ENCODE data around the gene SCAMP2. TPM values are rescaled to one million over a fixed set of nuclear protein-coding genes. Genes with fewer than 3 reads are reported as not detected.

The SCAMP2 gene
- total RNA-seq, 1 experiment from 2014 or later: 94.4 TPM

DNA sequence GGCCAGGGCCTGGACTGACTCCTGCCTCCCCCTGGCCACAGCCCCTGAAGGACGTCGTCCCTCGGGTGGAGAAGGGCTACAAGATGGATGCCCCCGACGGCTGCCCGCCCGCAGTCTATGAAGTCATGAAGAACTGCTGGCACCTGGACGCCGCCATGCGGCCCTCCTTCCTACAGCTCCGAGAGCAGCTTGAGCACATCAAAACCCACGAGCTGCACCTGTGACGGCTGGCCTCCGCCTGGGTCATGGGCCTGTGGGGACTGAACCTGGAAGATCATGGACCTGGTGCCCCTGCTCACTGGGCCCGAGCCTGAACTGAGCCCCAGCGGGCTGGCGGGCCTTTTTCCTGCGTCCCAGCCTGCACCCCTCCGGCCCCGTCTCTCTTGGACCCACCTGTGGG, 70.9 kb downstream of the SCAMP2 start:
- H3K4me1 ChIP-seq (ENCODE audit: insufficient read depth, low read length, poor library complexity, severe bottlenecking): no peaks in the 10 kb centered on the region
- H3K4me3 ChIP-seq (ENCODE audit: low read depth, low read length, poor library complexity, severe bottlenecking): no peak overlapping the region
- no peak overlapping the region for H3K27ac ChIP-seq (ENCODE audit: low read depth, low read length, poor library complexity, severe bottlenecking)
- no peak for TF ChIP-seq EZH2 (IDR thresholded peaks at IDR 0.05; ENCODE audit: borderline replicate concordance, low read depth, low read length, poor library complexity, severe bottlenecking)
- TF ChIP-seq, protein P1, sequence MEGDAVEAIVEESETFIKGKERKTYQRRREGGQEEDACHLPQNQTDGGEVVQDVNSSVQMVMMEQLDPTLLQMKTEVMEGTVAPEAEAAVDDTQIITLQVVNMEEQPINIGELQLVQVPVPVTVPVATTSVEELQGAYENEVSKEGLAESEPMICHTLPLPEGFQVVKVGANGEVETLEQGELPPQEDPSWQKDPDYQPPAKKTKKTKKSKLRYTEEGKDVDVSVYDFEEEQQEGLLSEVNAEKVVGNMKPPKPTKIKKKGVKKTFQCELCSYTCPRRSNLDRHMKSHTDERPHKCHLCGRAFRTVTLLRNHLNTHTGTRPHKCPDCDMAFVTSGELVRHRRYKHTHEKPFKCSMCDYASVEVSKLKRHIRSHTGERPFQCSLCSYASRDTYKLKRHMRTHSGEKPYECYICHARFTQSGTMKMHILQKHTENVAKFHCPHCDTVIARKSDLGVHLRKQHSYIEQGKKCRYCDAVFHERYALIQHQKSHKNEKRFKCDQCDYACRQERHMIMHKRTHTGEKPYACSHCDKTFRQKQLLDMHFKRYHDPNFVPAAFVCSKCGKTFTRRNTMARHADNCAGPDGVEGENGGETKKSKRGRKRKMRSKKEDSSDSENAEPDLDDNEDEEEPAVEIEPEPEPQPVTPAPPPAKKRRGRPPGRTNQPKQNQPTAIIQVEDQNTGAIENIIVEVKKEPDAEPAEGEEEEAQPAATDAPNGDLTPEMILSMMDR (conservative IDR thresholded peaks at IDR 0.05; ENCODE audit: low read depth, low read length): no peak
- no peak for DNase-seq (ENCODE audit: low spot score)
- no peaks in the 10 kb centered on the region for H3K9me3 ChIP-seq (ENCODE audit: low read depth, low read length, poor library complexity, severe bottlenecking)
- BruUV-seq (replicated peaks): TSS peak; percentile 43
- ChIA-PET POLR2A (ENCODE audit: low non-redundant PET) (no interaction called here), CTCF (no interaction called here)
- intact Hi-C loops (cut with micrococcal nuclease; ENCODE audit: unreplicated experiment): no loop called here
- peaks cover 40% of the 10 kb centered on the region for H3K36me3 ChIP-seq (ENCODE audit: insufficient read depth, low read length, poor library complexity, severe bottlenecking)
- H3K27me3 ChIP-seq (replicated peaks; ENCODE audit: insufficient read depth, low read depth, low read length, poor library complexity): no peaks in the 10 kb centered on the region

DNA sequence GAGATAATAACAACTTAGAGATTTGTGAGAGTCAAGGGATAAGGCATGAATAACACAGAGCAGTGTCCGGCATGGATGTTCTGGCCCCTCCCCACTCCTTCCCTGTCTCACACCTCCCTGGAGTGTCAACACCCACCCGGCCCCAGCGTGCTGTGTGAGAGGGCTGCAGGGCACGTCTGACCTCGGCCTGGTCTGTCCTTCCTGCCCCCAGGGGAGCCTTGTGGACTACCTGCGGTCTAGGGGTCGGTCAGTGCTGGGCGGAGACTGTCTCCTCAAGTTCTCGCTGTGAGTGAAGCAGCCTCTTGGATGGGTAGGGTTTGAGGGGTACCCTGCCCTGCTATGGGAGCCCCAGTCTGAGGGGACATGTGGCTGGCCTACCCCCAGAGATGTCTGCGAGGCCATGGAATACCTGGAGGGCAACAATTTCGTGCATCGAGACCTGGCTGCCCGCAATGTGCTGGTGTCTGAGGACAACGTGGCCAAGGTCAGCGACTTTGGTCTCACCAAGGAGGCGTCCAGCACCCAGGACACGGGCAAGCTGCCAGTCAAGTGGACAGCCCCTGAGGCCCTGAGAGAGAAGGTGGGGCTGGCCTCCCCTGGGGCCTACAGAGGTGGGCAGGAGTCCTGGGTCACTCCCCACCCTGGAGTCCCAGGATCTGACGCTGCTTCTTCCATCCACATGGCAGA, 71.7 kb downstream of the SCAMP2 start:
- no TSS peak for BruUV-seq (replicated peaks)
- Histone ChIP-seq H3K4me1 (ENCODE audit: insufficient read depth, low read length, poor library complexity, severe bottlenecking) (no peaks in the 10 kb centered on the region), H3K4me3 (ENCODE audit: low read depth, low read length, poor library complexity, severe bottlenecking) (no peak overlapping the region), H3K9me3 (ENCODE audit: low read depth, low read length, poor library complexity, severe bottlenecking) (no peaks in the 10 kb centered on the region), H3K36me3 (ENCODE audit: insufficient read depth, low read length, poor library complexity, severe bottlenecking) (peaks cover 40% of the 10 kb centered on the region), H3K27me3 (replicated peaks; ENCODE audit: insufficient read depth, low read depth, low read length, poor library complexity) (no peaks in the 10 kb centered on the region), H3K27ac (ENCODE audit: low read depth, low read length, poor library complexity, severe bottlenecking) (no peak overlapping the region)
- intact Hi-C loops (cut with micrococcal nuclease; ENCODE audit: unreplicated experiment): no loop called here
- POLR2A ChIA-PET (ENCODE audit: low non-redundant PET): no interaction called here
- TF ChIP-seq, protein P1 (conservative IDR thresholded peaks at IDR 0.05; ENCODE audit: low read depth, low read length): no peak
- TF ChIP-seq EZH2 (IDR thresholded peaks at IDR 0.05; ENCODE audit: borderline replicate concordance, low read depth, low read length, poor library complexity, severe bottlenecking): no peak
- CTCF ChIA-PET: no interaction called here
- DNase-seq (ENCODE audit: low spot score): no peak

DNA sequence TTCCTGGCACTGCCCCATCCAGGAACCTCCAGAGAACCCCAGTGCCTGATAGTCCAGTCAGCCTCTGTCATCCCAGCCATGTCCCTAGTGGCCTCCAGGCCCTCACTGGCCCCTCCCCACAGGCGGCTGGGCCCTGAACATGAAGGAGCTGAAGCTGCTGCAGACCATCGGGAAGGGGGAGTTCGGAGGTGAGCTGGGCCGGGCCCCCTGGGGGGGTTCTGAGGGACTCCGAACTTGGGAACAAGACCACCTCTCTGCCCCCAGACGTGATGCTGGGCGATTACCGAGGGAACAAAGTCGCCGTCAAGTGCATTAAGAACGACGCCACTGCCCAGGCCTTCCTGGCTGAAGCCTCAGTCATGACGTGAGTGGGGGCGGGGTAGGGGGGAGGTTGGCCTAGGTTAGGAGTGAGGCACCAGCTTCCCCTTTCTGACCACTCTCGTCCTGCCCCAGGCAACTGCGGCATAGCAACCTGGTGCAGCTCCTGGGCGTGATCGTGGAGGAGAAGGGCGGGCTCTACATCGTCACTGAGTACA, 72.5 kb downstream of the SCAMP2 start:
- no peak for TF ChIP-seq EZH2 (IDR thresholded peaks at IDR 0.05; ENCODE audit: borderline replicate concordance, low read depth, low read length, poor library complexity, severe bottlenecking)
- TF ChIP-seq, protein P1 (conservative IDR thresholded peaks at IDR 0.05; ENCODE audit: low read depth, low read length): no peak
- ChIA-PET CTCF (interaction anchor here (0.7 kb wide), 1 partner anchor 681 kb away, joined by 6 read pairs; no protein-coding TSS in a partner anchor), POLR2A (ENCODE audit: low non-redundant PET) (no interaction called here)
- peaks cover 40% of the 10 kb centered on the region for H3K36me3 ChIP-seq (ENCODE audit: insufficient read depth, low read length, poor library complexity, severe bottlenecking)
- BruUV-seq (replicated peaks): no TSS peak
- H3K27me3 ChIP-seq (replicated peaks; ENCODE audit: insufficient read depth, low read depth, low read length, poor library complexity): no peaks in the 10 kb centered on the region
- no peaks in the 10 kb centered on the region for H3K9me3 ChIP-seq (ENCODE audit: low read depth, low read length, poor library complexity, severe bottlenecking)
- intact Hi-C loops (cut with micrococcal nuclease; ENCODE audit: unreplicated experiment): loop anchor here (1.0 kb wide), 1 partner anchor 29 kb away; no protein-coding TSS in a partner anchor
- no peak overlapping the region for H3K27ac ChIP-seq (ENCODE audit: low read depth, low read length, poor library complexity, severe bottlenecking)
- H3K4me1 ChIP-seq (ENCODE audit: insufficient read depth, low read length, poor library complexity, severe bottlenecking): no peaks in the 10 kb centered on the region
- H3K4me3 ChIP-seq (ENCODE audit: low read depth, low read length, poor library complexity, severe bottlenecking): no peak overlapping the region
- DNase-seq (ENCODE audit: low spot score): no peak
